ENCODE data around the gene RPS15. TPM values are rescaled to one million over a fixed set of nuclear protein-coding genes. Genes with fewer than 3 reads are reported as not detected.
"Not testable (repeated sequence)": the region's sequence is repeated elsewhere in the genome, so short reads cannot be mapped to it uniquely, and the experiment has no call there.

Gene RPS15
- total RNA-seq, 1 experiment from 2014 or later: 1,862 TPM

GRCh38 chr19:1420085-1420484, 18.1 kb upstream of the RPS15 start:
- RAD21 ChIA-PET (ENCODE audit: low non-redundant PET in 1 of 2, low total read pairs in 2 of 2, uncharacterized antibody in 2 of 2, unreplicated experiment in 2 of 2); H3K27ac ChIP-seq (ENCODE audit: low read depth, low read length); CTCF ChIA-PET; H3K27me3 ChIP-seq (ENCODE audit: insufficient read depth, low read length); DNase-seq (ENCODE audit: low read depth, low spot score); H3K9me2 ChIP-seq (ENCODE audit: insufficient read depth); H3K9ac ChIP-seq (ENCODE audit: low read length); POLR2A ChIA-PET; ATAC-seq; H2AFZ ChIP-seq (ENCODE audit: low read depth, low read length, poor library complexity, severe bottlenecking); H3K4me2 ChIP-seq (ENCODE audit: low read length); BruUV-seq (replicated peaks); H3K9me3 ChIP-seq (ENCODE audit: control insufficient read depth in 1 of 2, insufficient read depth in 1 of 2, low read depth in 1 of 2, low read length in 2 of 2); H3K4me3 ChIP-seq (replicated peaks in 1 of 2; ENCODE audit: low read depth in 1 of 2, low read length in 2 of 2); intact Hi-C loops (cut with micrococcal nuclease): not testable (repeated sequence)
- H4K20me1 ChIP-seq (ENCODE audit: insufficient read depth): peaks cover 12% of the 10 kb centered on the region; the same call in 1 of the 2 replicates
- peaks cover 95% of the 10 kb centered on the region for H3K79me2 ChIP-seq (ENCODE audit: insufficient read depth, low read length)
- peaks cover 45 to 77% of the 10 kb centered on the region in 2 experiments for H3K36me3 ChIP-seq (ENCODE audit: control insufficient read depth in 1 of 2, insufficient read depth in 2 of 2, low read length in 2 of 2)
- H3K4me1 ChIP-seq (ENCODE audit: control insufficient read depth in 1 of 2, insufficient read depth in 2 of 2, low read length in 2 of 2): peaks cover 11 to 13% of the 10 kb centered on the region in 2 experiments; a peak in 3 of 4 replicates

DNA sequence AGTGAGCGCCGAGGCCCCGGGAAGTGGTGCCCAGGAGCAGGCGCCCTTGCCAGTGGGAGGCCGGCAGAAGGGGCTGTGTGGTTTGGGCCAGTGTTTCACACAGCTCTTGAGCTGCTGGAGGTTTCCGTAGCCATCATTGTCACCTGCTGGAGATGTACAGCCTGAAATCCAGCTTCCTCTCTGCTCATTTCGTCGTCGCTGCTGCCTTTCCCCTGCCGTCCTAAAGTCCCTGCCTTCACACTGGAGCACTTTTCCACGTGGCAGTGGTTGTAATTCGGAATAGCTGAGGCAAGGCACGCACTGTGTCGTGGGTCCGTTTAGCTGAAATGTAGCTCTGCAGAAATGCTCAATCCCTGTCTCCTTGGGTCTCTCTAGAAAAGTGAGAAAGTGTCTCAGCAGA, 17.6 kb upstream of the RPS15 start:
- ChIA-PET RAD21 (ENCODE audit: low non-redundant PET in 1 of 2, low total read pairs in 2 of 2, uncharacterized antibody in 2 of 2, unreplicated experiment in 2 of 2) (no interaction called here), CTCF (no interaction called here), POLR2A (no interaction called here)
- H3K4me3 ChIP-seq (replicated peaks in 1 of 2; ENCODE audit: low read depth in 1 of 2, low read length in 2 of 2): no peak overlapping the region
- H2AFZ ChIP-seq (ENCODE audit: low read depth, low read length, poor library complexity, severe bottlenecking): no peak overlapping the region
- intact Hi-C loops (cut with micrococcal nuclease): no loop called here
- ATAC-seq (no peak), DNase-seq (ENCODE audit: low read depth, low spot score) (no peak)
- H3K4me1 ChIP-seq (ENCODE audit: control insufficient read depth in 1 of 2, insufficient read depth in 2 of 2, low read length in 2 of 2): peaks cover 6 to 8% of the 10 kb centered on the region in 2 experiments; a peak in 3 of 4 replicates
- H3K4me2 ChIP-seq (ENCODE audit: low read length): no peak overlapping the region
- H3K27ac ChIP-seq (ENCODE audit: low read depth, low read length): no peak overlapping the region; the same call in 1 of the 2 replicates
- no peaks in the 10 kb centered on the region for H3K9me2 ChIP-seq (ENCODE audit: insufficient read depth)
- H3K9me3 ChIP-seq (ENCODE audit: control insufficient read depth in 1 of 2, insufficient read depth in 1 of 2, low read depth in 1 of 2, low read length in 2 of 2): no peaks in the 10 kb centered on the region
- H3K79me2 ChIP-seq (ENCODE audit: insufficient read depth, low read length): peaks cover 95% of the 10 kb centered on the region
- peaks cover 8% of the 10 kb centered on the region; the same call in 1 of the 2 replicates for H4K20me1 ChIP-seq (ENCODE audit: insufficient read depth)
- no TSS peak for BruUV-seq (replicated peaks)
- H3K36me3 ChIP-seq (ENCODE audit: control insufficient read depth in 1 of 2, insufficient read depth in 2 of 2, low read length in 2 of 2): peaks cover 45 to 82% of the 10 kb centered on the region in 2 experiments
- H3K27me3 ChIP-seq (ENCODE audit: insufficient read depth, low read length): no peaks in the 10 kb centered on the region
- no peak overlapping the region for H3K9ac ChIP-seq (ENCODE audit: low read length)
- TF ChIP-seq SIN3A (IDR thresholded peaks at IDR 0.05; ENCODE audit: low read depth): no peak
- no peak for TF ChIP-seq JUND (IDR thresholded peaks at IDR 0.05)
- TF ChIP-seq CEBPB (IDR thresholded peaks at IDR 0.05; ENCODE audit: low read depth): no peak
- no peak for TF ChIP-seq RAD21 (IDR thresholded peaks at IDR 0.05; ENCODE audit: low read depth)
- TF ChIP-seq FOSL1 (IDR thresholded peaks at IDR 0.05; ENCODE audit: low read depth): no peak
- no peak for TF ChIP-seq YY1 (IDR thresholded peaks at IDR 0.05; ENCODE audit: extremely low read depth, insufficient replicate concordance, low read depth, low read length)
- TF ChIP-seq POLR2A (IDR thresholded peaks at IDR 0.05; ENCODE audit: borderline replicate concordance, extremely low read depth, insufficient read depth, insufficient read length): no peak
- no peak for TF ChIP-seq ATF3 (IDR thresholded peaks at IDR 0.05)
- TF ChIP-seq, protein P1, sequence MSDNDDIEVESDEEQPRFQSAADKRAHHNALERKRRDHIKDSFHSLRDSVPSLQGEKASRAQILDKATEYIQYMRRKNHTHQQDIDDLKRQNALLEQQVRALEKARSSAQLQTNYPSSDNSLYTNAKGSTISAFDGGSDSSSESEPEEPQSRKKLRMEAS (IDR thresholded peaks at IDR 0.05): no peak
- no peak for TF ChIP-seq ELF1 (IDR thresholded peaks at IDR 0.05; ENCODE audit: borderline replicate concordance, low read depth)
- no peak for TF ChIP-seq ZFX (IDR thresholded peaks at IDR 0.05)
- TF ChIP-seq EZH2 (IDR thresholded peaks at IDR 0.05): no peak
- no peak for TF ChIP-seq TCF7L2 (IDR thresholded peaks at IDR 0.05; ENCODE audit: borderline replicate concordance, extremely low read depth, insufficient read depth, insufficient read length)
- no peak for TF ChIP-seq CTCF (IDR thresholded peaks at IDR 0.05 in 2 of 3, conservative IDR thresholded peaks at IDR 0.05 in 1 of 3; ENCODE audit: borderline replicate concordance in 1 of 3, insufficient read depth in 1 of 3, low read depth in 2 of 3, low read length in 2 of 3)
- no peak for TF ChIP-seq ZBTB33 (IDR thresholded peaks at IDR 0.05; ENCODE audit: extremely low read depth, insufficient replicate concordance, low read length)
- no peak for TF ChIP-seq SRF (IDR thresholded peaks at IDR 0.05; ENCODE audit: low read depth)
